CD4-positive, CD25-positive, alpha-beta regulatory T cell (primary cell): ENCODE results near the gene KIF1B. TPM values are rescaled to one million over a fixed set of nuclear protein-coding genes. Genes with fewer than 3 reads are reported as not detected.

Experiments used
- ATAC-seq, 2 donors: fragments of 150-1000 bp; cut with Tn5 transposase; one replicate each; pipeline ENCODE4 v1.10.0; 2021; ENCODE audit warnings: low read depth in 2 of 2, moderate number of reproducible peaks in 2 of 2, moderate library complexity in 1 of 2
- DNase-seq, 3 donors: peaks; one replicate each; pipeline versions ENCODE4 v3.0.0 to v3.0.0-alpha.2; 2012 to 2022; ENCODE audit warnings: mixed read lengths in 1 of 3
- H3K27ac ChIP-seq: one replicate; pipeline ENCODE4 v1.7.0; 2013; ENCODE audit warnings: mild to moderate bottlenecking, low read length; ENCODE audit not compliant: insufficient read depth, poor library complexity, severe bottlenecking
- H3K27me3 ChIP-seq: one replicate; pipeline ENCODE4 v1.7.0; 2013; ENCODE audit warnings: low read length; ENCODE audit not compliant: control insufficient read depth, insufficient read depth
- H3K36me3 ChIP-seq: one replicate; pipeline ENCODE4 v1.7.0; 2013; ENCODE audit warnings: mild to moderate bottlenecking, low read length, moderate library complexity; ENCODE audit not compliant: control insufficient read depth, insufficient read depth
- H3K4me1 ChIP-seq: 2 replicates; pipeline ENCODE4 v1.7.0; 2013; ENCODE audit warnings: mild to moderate bottlenecking, low read length; ENCODE audit not compliant: insufficient read depth, control insufficient read depth, poor library complexity, severe bottlenecking
- H3K4me3 ChIP-seq: one replicate; pipeline ENCODE4 v1.7.0; 2013; ENCODE audit warnings: low read depth, mild to moderate bottlenecking, low read length, moderate library complexity
- H3K9me3 ChIP-seq, 2 experiments: 1 replicate in 1 of 2; 2 replicates in 1 of 2; pipeline ENCODE4 v1.7.0; 2013; ENCODE audit warnings: low read length in 2 of 2, mild to moderate bottlenecking in 1 of 2, moderate library complexity in 1 of 2; ENCODE audit not compliant: control insufficient read depth in 2 of 2
- H3K27ac Mint-ChIP-seq, 3 donors: one replicate each; pipeline ENCODE4 v1.8.0; 2020 to 2022; ENCODE audit warnings: mild to moderate bottlenecking in 3 of 3, mixed read lengths in 3 of 3, moderate library complexity in 2 of 3
- H3K27me3 Mint-ChIP-seq: one replicate; pipeline ENCODE4 v1.8.0; 2022; ENCODE audit warnings: mild to moderate bottlenecking, mixed read lengths
- H3K36me3 Mint-ChIP-seq: one replicate; pipeline ENCODE4 v1.8.0; 2020; ENCODE audit warnings: mixed read lengths
- H3K4me1 Mint-ChIP-seq, 4 donors: one replicate each; pipeline ENCODE4 v1.8.0; 2020 to 2022; ENCODE audit warnings: mixed read lengths in 4 of 4, mild to moderate bottlenecking in 1 of 4
- H3K4me3 Mint-ChIP-seq, 4 donors: one replicate each; pipeline ENCODE4 v1.8.0; 2020 to 2022; ENCODE audit warnings: mild to moderate bottlenecking in 4 of 4, mixed read lengths in 4 of 4, moderate library complexity in 3 of 4
- H3K9me3 Mint-ChIP-seq, 7 donors: one replicate each; pipeline ENCODE4 v1.8.0; 2020 to 2022; ENCODE audit warnings: mixed read lengths in 7 of 7, mild to moderate bottlenecking in 3 of 7, moderate library complexity in 2 of 7
- polyA plus RNA-seq, 4 donors: library from polyadenylated mRNA; unstranded; fragments of 300-500 nt; fragmentation: Illumina TruSeq; gene quantifications; one replicate each; pipeline ENCODE4 v1.2.3, GENCODE V29; 2021
- total RNA-seq: library from RNA; stranded (reverse); gene quantifications from one replicate; pipeline ENCODE4 v1.2.3, GENCODE V29; 2022

Gene KIF1B
- total and polyA plus RNA-seq, 5 donors from 2014 or later: 0.79 to 26.6 (median 2.2) TPM

DNA sequence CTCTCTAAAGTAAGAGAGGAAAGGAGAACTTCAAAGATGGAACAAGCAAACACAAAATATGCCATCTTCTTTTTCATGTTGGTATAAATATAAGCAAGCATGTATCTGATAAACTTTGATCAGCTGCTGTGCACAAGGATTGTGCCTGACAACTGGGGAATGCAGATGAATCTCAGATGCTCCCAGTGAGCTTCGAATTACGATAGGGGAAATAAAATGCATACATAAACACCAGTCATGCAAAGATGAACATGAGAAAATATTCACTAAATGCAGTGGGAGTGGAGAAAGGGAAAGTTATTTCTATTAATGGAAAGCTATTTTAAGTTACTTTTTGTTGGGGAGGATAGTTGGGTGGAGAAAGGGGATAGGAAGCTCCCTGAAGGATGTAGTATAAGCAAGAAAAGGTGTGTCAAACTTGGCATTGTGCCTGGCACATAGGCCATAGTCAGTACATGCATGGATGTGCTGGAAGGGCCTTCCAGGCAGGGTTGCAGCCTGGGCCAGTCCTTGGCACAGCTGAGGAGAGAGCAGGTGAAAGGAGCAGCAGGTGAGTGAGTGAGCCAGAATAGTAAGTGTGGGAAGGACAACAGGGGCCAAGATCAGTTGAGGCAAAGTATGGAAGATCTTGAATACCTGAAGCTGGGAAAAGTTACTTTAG, 130.7 kb downstream of the KIF1B start:
- Histone ChIP-seq H3K4me3 (no peak overlapping the region), H3K9me3 (no peaks in the 10 kb centered on the region), H3K4me1 (no peaks in the 10 kb centered on the region), H3K27ac (no peak overlapping the region), H3K27me3 (no peaks in the 10 kb centered on the region), H3K36me3 (peaks cover 47% of the 10 kb centered on the region)
- Mint-ChIP-seq H3K27ac (peak overlapping the region in 1 of 3 donors; percentile 6), H3K27me3 (no peaks in the 10 kb centered on the region), H3K36me3 (peaks cover 37% of the 10 kb centered on the region), H3K4me1 (no peaks in the 10 kb centered on the region), H3K4me3 (no peak overlapping the region), H3K9me3 (no peaks in the 10 kb centered on the region)
- no peak for ATAC-seq
- DNase-seq: no peak

DNA sequence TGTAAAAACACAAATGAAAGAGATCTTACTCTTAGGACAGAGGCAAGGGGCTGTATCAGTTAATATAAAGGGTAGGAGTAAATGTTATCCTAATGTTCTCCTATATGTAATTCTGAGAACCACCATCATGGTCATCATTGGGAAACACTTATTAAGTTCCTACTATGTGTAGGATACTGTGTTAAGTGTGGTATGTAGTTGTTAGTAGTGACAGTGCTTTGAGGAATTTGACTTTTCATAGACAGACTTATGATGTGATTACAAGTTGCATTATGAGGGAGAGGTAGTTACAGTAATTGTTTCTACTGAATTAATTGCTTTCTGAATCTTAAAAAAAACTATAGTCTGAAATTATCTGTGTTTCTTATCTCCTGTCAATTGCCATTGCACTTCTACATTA, 136.7 kb downstream of the KIF1B start:
- ATAC-seq (no peak), DNase-seq (no peak)
- peaks cover 37% of the 10 kb centered on the region for H3K36me3 Mint-ChIP-seq
- H3K4me1 Mint-ChIP-seq: peaks cover 0 to 4% (median 0%) of the 10 kb centered on the region in 4 donors
- H3K27ac Mint-ChIP-seq: no peak overlapping the region
- Histone ChIP-seq H3K9me3 (no peaks in the 10 kb centered on the region), H3K4me1 (no peaks in the 10 kb centered on the region), H3K27me3 (no peaks in the 10 kb centered on the region), H3K4me3 (no peak overlapping the region), H3K27ac (no peak overlapping the region), H3K36me3 (peaks cover 31% of the 10 kb centered on the region)
- no peaks in the 10 kb centered on the region for H3K27me3 Mint-ChIP-seq
- H3K9me3 Mint-ChIP-seq: no peaks in the 10 kb centered on the region
- no peak overlapping the region for H3K4me3 Mint-ChIP-seq

DNA sequence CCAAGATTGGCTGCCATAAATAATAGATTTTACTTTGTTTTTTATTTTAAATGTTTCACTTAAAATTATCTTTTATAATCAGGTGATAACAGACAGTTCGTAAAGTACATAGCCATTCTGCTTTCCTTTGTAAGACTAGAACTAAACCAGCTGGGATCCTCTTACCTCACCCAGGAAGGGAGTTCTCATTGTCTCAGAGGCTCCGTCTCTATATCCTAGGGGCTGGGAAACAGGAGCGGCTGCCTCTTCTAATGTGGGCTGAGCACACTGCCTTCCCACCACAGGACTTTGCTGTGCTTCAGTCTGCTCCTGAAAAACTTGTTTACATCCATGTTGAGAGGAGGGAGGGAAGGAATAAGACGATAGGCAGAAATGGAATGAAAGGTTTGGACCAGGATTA, 142.9 kb downstream of the KIF1B start:
- DNase-seq (no peak), ATAC-seq (no peak)
- Mint-ChIP-seq H3K9me3 (no peaks in the 10 kb centered on the region), H3K27me3 (no peaks in the 10 kb centered on the region), H3K4me1 (no peaks in the 10 kb centered on the region), H3K36me3 (peaks cover 25% of the 10 kb centered on the region), H3K27ac (peak overlapping the region in 2 of 3 donors; percentile 65 to 81), H3K4me3 (no peak overlapping the region)
- no peaks in the 10 kb centered on the region for H3K27me3 ChIP-seq
- no peaks in the 10 kb centered on the region for H3K4me1 ChIP-seq
- no peak overlapping the region for H3K4me3 ChIP-seq
- no peak overlapping the region for H3K27ac ChIP-seq
- peaks cover 11% of the 10 kb centered on the region for H3K36me3 ChIP-seq
- no peaks in the 10 kb centered on the region for H3K9me3 ChIP-seq

DNA sequence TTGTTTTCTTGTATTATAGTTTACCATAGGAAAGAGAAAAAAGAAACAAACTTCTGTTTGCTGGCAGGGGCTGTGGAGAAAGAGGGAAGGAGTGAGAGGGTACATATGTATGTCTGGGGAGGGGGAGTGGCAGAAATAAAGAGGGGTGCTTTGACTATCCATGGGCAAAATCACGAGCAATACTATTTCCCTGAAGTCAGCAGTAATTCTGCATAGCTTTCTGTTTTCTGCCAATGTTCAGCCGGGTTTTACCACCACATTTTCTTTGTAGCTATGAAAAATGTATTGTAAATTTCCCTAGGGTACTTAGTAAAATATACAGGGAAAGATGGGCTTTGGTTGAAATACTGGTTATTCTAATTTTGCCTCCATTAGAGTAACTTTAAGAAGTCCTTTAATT, 143.3 kb downstream of the KIF1B start:
- Mint-ChIP-seq H3K27me3 (no peaks in the 10 kb centered on the region), H3K4me1 (peaks cover 0 to under 1% (median 0%) of the 10 kb centered on the region in 4 donors), H3K9me3 (no peaks in the 10 kb centered on the region), H3K27ac (peak overlapping the region in 2 of 3 donors; percentile 65 to 81), H3K4me3 (no peak overlapping the region), H3K36me3 (peaks cover 22% of the 10 kb centered on the region)
- Histone ChIP-seq H3K9me3 (no peaks in the 10 kb centered on the region), H3K4me1 (no peaks in the 10 kb centered on the region), H3K27me3 (no peaks in the 10 kb centered on the region), H3K4me3 (no peak overlapping the region), H3K36me3 (peaks cover 10% of the 10 kb centered on the region), H3K27ac (no peak overlapping the region)
- no peak for ATAC-seq
- no peak for DNase-seq

DNA sequence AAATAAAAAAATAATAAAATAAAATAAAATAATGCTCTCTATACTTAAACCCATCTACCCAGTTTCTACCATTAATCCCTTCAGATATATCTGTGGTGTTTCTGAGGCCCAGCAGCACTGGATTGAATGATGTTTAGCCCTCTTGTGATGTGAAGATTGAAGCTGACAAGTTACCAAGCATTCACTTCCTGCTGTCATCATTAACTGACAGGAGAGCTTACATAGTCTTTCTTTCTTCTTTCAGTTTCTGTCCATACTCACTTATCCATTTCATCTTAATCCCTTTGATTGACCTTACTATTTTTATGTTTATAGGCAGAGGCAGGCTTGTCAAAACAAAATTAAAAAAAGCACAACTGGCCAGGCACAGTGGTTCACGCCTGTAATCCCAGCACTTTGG, 149.7 kb downstream of the KIF1B start:
- peaks cover 7% of the 10 kb centered on the region for H3K36me3 ChIP-seq
- no peaks in the 10 kb centered on the region for H3K27me3 Mint-ChIP-seq
- no peak overlapping the region for H3K27ac ChIP-seq
- H3K27ac Mint-ChIP-seq: peak overlapping the region in 1 of 3 donors; percentile 42
- peaks cover 22% of the 10 kb centered on the region for H3K36me3 Mint-ChIP-seq
- peak in 1 of 3 donors; percentile 53 for DNase-seq
- no peak for ATAC-seq
- H3K4me3 ChIP-seq: no peak overlapping the region
- no peaks in the 10 kb centered on the region for H3K4me1 ChIP-seq
- H3K9me3 ChIP-seq: no peaks in the 10 kb centered on the region
- no peak overlapping the region for H3K4me3 Mint-ChIP-seq
- H3K27me3 ChIP-seq: no peaks in the 10 kb centered on the region
- H3K4me1 Mint-ChIP-seq: peaks cover 0 to 5% (median 3%) of the 10 kb centered on the region in 4 donors
- no peaks in the 10 kb centered on the region for H3K9me3 Mint-ChIP-seq

DNA sequence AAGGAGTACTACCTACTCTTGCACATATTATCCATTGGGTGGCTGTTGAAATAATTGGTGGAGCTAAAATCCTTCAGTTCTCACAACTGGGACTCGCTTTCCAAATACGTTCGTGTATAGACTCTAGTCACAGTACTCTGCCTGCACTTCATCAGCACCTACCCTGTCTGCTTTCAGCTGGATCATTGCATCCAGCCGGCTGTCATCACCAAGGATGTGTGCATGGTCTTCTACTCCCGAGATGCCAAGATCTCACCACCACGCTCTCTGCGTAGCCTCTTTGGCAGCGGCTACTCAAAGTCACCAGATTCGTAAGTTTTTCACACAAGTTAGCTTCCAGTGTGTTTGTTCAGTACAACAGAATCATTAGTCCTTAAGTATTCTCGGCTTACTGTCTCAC, 151.1 kb downstream of the KIF1B start:
- no peaks in the 10 kb centered on the region for H3K9me3 ChIP-seq
- peaks cover 0 to 5% (median 3%) of the 10 kb centered on the region in 4 donors for H3K4me1 Mint-ChIP-seq
- peaks cover 30% of the 10 kb centered on the region for H3K36me3 Mint-ChIP-seq
- H3K27me3 Mint-ChIP-seq: no peaks in the 10 kb centered on the region
- ATAC-seq (no peak), DNase-seq (no peak)
- H3K27ac ChIP-seq: no peak overlapping the region
- H3K36me3 ChIP-seq: peaks cover 14% of the 10 kb centered on the region
- no peak overlapping the region for H3K4me3 ChIP-seq
- H3K9me3 Mint-ChIP-seq: no peaks in the 10 kb centered on the region
- H3K27me3 ChIP-seq: no peaks in the 10 kb centered on the region
- no peaks in the 10 kb centered on the region for H3K4me1 ChIP-seq
- H3K4me3 Mint-ChIP-seq: no peak overlapping the region
- no peak overlapping the region for H3K27ac Mint-ChIP-seq

DNA sequence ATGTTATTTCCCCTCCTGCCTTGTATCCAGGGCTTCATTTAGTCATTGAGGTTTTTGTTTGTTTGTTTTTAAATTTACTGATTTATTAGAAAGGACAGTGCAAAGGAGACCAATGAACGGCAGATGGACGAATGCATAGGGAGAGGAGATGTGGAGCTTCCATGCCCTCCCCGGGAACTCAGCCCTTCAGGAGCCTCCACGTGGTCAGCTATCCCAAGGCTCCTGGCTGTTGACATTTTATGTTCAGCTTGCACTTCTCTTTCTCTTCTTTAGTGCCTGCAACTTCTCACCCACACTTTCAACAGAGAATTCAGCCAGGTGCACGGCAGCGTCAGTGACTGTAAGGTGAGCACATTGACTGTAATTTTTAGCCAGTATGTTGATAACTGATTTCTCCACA, 157.8 kb downstream of the KIF1B start:
- Histone ChIP-seq H3K4me3 (no peak overlapping the region), H3K36me3 (peaks cover 27% of the 10 kb centered on the region), H3K27ac (no peak overlapping the region), H3K27me3 (no peaks in the 10 kb centered on the region), H3K4me1 (no peaks in the 10 kb centered on the region), H3K9me3 (no peaks in the 10 kb centered on the region)
- H3K4me3 Mint-ChIP-seq: no peak overlapping the region
- no peaks in the 10 kb centered on the region for H3K4me1 Mint-ChIP-seq
- ATAC-seq (no peak), DNase-seq (no peak)
- no peak overlapping the region for H3K27ac Mint-ChIP-seq
- peaks cover 36% of the 10 kb centered on the region for H3K36me3 Mint-ChIP-seq
- no peaks in the 10 kb centered on the region for H3K9me3 Mint-ChIP-seq
- H3K27me3 Mint-ChIP-seq: no peaks in the 10 kb centered on the region

DNA sequence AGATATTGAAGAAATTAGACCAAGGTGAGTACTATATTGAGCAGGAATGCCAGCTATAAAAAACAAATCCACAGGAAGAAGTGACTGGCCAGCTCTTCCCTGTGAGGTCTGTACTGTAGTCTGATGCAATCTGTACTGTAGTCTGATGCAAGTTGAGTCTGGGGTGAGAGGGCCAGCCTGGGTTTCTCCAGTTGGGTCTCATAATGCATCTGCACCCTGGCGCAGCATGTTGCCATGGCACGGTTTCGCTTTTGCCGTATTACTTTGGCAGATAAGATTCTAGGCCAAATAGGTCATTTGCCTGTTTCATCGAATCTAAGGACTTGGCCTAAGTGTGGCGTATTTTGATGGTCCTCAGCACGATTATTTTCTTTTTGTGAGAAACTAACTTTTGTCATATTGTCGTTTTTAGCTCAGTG, 164.1 kb downstream of the KIF1B start:
- Histone ChIP-seq H3K27me3 (no peaks in the 10 kb centered on the region), H3K9me3 (no peaks in the 10 kb centered on the region), H3K4me3 (no peak overlapping the region), H3K4me1 (no peaks in the 10 kb centered on the region), H3K36me3 (peaks cover 37% of the 10 kb centered on the region), H3K27ac (no peak overlapping the region)
- no peak overlapping the region for H3K27ac Mint-ChIP-seq
- no peak for ATAC-seq
- H3K9me3 Mint-ChIP-seq: no peaks in the 10 kb centered on the region
- H3K4me1 Mint-ChIP-seq: peaks cover 0 to 4% (median 0%) of the 10 kb centered on the region in 4 donors
- H3K4me3 Mint-ChIP-seq: no peak overlapping the region
- no peak for DNase-seq
- H3K27me3 Mint-ChIP-seq: no peaks in the 10 kb centered on the region
- peaks cover 28% of the 10 kb centered on the region for H3K36me3 Mint-ChIP-seq
